HepG2 (cell line): ENCODE data around the gene ECHS1. TPM values are rescaled to one million over a fixed set of nuclear protein-coding genes. Genes with fewer than 3 reads are reported as not detected.
A peak's percentile ranks its signal among the peaks of the same experiment; 100 is the strongest.

Experiments used
- EHMT2 ChIP-seq: fragments of 200-600 bp; sonication (generic); IDR thresholded peaks from 2 replicates; pipeline ENCODE4 v1.7.0; 2017; ENCODE audit warnings: antibody characterized with exemption, low read depth, low read length, borderline replicate concordance
- ELF4 ChIP-seq: sonication (generic); formaldehyde crosslinking; IDR thresholded peaks from 2 replicates; pipeline ENCODE4 v1.5.0; 2020; ENCODE audit warnings: missing genetic modification reagents, mild to moderate bottlenecking, moderate library complexity, borderline replicate concordance
- FOXC1 ChIP-seq: sonication (generic); formaldehyde crosslinking; IDR thresholded peaks from 2 replicates; pipeline ENCODE4 v1.8.0; 2022; ENCODE audit warnings: mild to moderate bottlenecking, missing genetic modification reagents, borderline replicate concordance
- FOXK1 ChIP-seq: sonication (generic); formaldehyde crosslinking; IDR thresholded peaks from 2 replicates; pipeline ENCODE4 v1.4.0; 2020; ENCODE audit warnings: low read depth, missing genetic modification reagents, borderline replicate concordance
- HIVEP1 ChIP-seq: sonication (generic); formaldehyde crosslinking; IDR thresholded peaks from 2 replicates; pipeline ENCODE4 v1.4.0; 2020; ENCODE audit warnings: mild to moderate bottlenecking, missing genetic modification reagents
- KDM5B ChIP-seq: sonication (generic); formaldehyde crosslinking; IDR thresholded peaks from 2 replicates; pipeline ENCODE4 v1.4.0; 2020; ENCODE audit warnings: missing genetic modification reagents, mild to moderate bottlenecking, borderline replicate concordance
- MBNL3 ChIP-seq: fragments of 250-450 bp; sonication (Bioruptor Pico); conservative IDR thresholded peaks from 2 replicates; pipeline ENCODE4 v1.8.0; 2022; ENCODE audit warnings: mild to moderate bottlenecking, inconsistent platforms
- MXD1 ChIP-seq: sonication (generic); formaldehyde crosslinking; IDR thresholded peaks from 2 replicates; pipeline ENCODE4 v1.4.0; 2020; ENCODE audit warnings: mild to moderate bottlenecking, missing genetic modification reagents
- MZF1 ChIP-seq: sonication (generic); formaldehyde crosslinking; IDR thresholded peaks from 2 replicates; pipeline ENCODE4 v1.8.1; 2023; ENCODE audit warnings: mild to moderate bottlenecking, missing genetic modification reagents, borderline replicate concordance
- NAIF1 ChIP-seq: sonication (generic); formaldehyde crosslinking; IDR thresholded peaks from 2 replicates; pipeline ENCODE4 v1.5.0; 2020; ENCODE audit warnings: mild to moderate bottlenecking, missing genetic modification reagents, borderline replicate concordance
- NR1H2 ChIP-seq: sonication (generic); formaldehyde crosslinking; IDR thresholded peaks from 2 replicates; pipeline ENCODE4 v1.8.1; 2022; ENCODE audit warnings: low read depth, missing genetic modification reagents, borderline replicate concordance
- ONECUT2 ChIP-seq: sonication (generic); formaldehyde crosslinking; IDR thresholded peaks from 2 replicates; pipeline ENCODE4 v1.4.0; 2020; ENCODE audit warnings: missing genetic modification reagents
- PHB2 ChIP-seq: fragments of 450-650 bp; IDR thresholded peaks from 2 replicates; pipeline ENCODE4 v1.6.1; 2018; ENCODE audit not compliant: partially characterized antibody
- PLRG1 ChIP-seq: fragments of 450-650 bp; conservative IDR thresholded peaks from 2 replicates; pipeline ENCODE4 v1.6.1; 2016
- RFX5 ChIP-seq: IDR thresholded peaks from 2 replicates; pipeline ENCODE4 v1.6.1; 2011; ENCODE audit warnings: low read depth, low read length, improper control_type of control experiment
- U2AF1 ChIP-seq: fragments of 200-400 bp; formaldehyde crosslinking; optimal IDR thresholded peaks from 2 replicates; pipeline ENCODE3; 2017; ENCODE audit warnings: mild to moderate bottlenecking, low read depth, low read length
- ZBTB7B ChIP-seq: sonication (generic); formaldehyde crosslinking; IDR thresholded peaks from 2 replicates; pipeline ENCODE4 v1.4.0; 2020; ENCODE audit warnings: missing genetic modification reagents
- ZFYVE20 ChIP-seq: sonication (generic); formaldehyde crosslinking; IDR thresholded peaks from 2 replicates; pipeline ENCODE4 v1.8.0; 2023; ENCODE audit warnings: low read depth, mild to moderate bottlenecking, moderate library complexity, missing genetic modification reagents, borderline replicate concordance
- ZMYM4 ChIP-seq: sonication (generic); formaldehyde crosslinking; IDR thresholded peaks from 2 replicates; pipeline ENCODE4 v1.8.1; 2023; ENCODE audit warnings: mild to moderate bottlenecking, missing genetic modification reagents
- ZNF232 ChIP-seq: sonication (generic); formaldehyde crosslinking; IDR thresholded peaks from 2 replicates; pipeline ENCODE4 v1.4.0; 2020; ENCODE audit warnings: missing genetic modification reagents, borderline replicate concordance
- ZNF264 ChIP-seq: sonication (generic); formaldehyde crosslinking; IDR thresholded peaks from 2 replicates; pipeline ENCODE4 v1.4.0; 2020; ENCODE audit warnings: missing genetic modification reagents
- ZNF292 ChIP-seq: sonication (generic); formaldehyde crosslinking; IDR thresholded peaks from 2 replicates; pipeline ENCODE4 v1.8.1; 2022; ENCODE audit warnings: mild to moderate bottlenecking, low read depth, missing genetic modification reagents, borderline replicate concordance
- ZNF343 ChIP-seq: sonication (generic); formaldehyde crosslinking; IDR thresholded peaks from 2 replicates; pipeline ENCODE4 v1.4.0; 2020; ENCODE audit warnings: mild to moderate bottlenecking, missing genetic modification reagents
- ZNF816 ChIP-seq: sonication (generic); formaldehyde crosslinking; IDR thresholded peaks from 2 replicates; pipeline ENCODE4 v1.8.0; 2022; ENCODE audit warnings: missing genetic modification reagents, mild to moderate bottlenecking, borderline replicate concordance
- polyA plus RNA-seq, 8 experiments: library from polyadenylated mRNA; depleted of rRNA in 3 of 8; stranded (reverse) in 7 of 8; unstranded in 1 of 8; fragments of >200 nt; fragmentation: Illumina TruSeq in 4 of 8; extraction: Trizol in 4 of 8; gene quantifications; 2 replicates each; pipeline versions ENCODE4 v1.2.1 to v1.2.3, GENCODE V29; 2011 to 2016; ENCODE audit warnings: low read depth in 4 of 8, missing spikeins in 1 of 8, mixed read lengths in 1 of 8; ENCODE audit not compliant: insufficient read depth in 1 of 8
- total RNA-seq, 5 experiments: library from RNA; depleted of rRNA; stranded (reverse); fragments of >200 nt; fragmentation: Illumina TruSeq; extraction: Trizol; gene quantifications; 2 replicates each; pipeline ENCODE4 v1.2.3, GENCODE V29; 2016; ENCODE audit warnings: low read depth in 1 of 5
- TF ChIP-seq, protein P1 (sequence below): sonication (generic); formaldehyde crosslinking; IDR thresholded peaks from 2 replicates; pipeline ENCODE4 v1.4.0; 2020; ENCODE audit warnings: low read depth, mild to moderate bottlenecking, missing genetic modification reagents
- TF ChIP-seq, protein P2 (sequence below): sonication (generic); formaldehyde crosslinking; IDR thresholded peaks from 2 replicates; pipeline ENCODE4; 2020; ENCODE audit warnings: missing genetic modification reagents, mild to moderate bottlenecking, borderline replicate concordance

Gene ECHS1
- total and polyA plus RNA-seq, 2 of the 13 experiments (the other 11 are each of a cell fraction or from before 2014, with no cell fraction given), result 32.7 to 195 TPM

GRCh38 chr10:133373174-133374090 is at the start of gene ECHS1 (continued):
- peak; percentile 79 for TF ChIP-seq MXD1 (CRISPR knock-in tag)
- TF ChIP-seq, protein P1, sequence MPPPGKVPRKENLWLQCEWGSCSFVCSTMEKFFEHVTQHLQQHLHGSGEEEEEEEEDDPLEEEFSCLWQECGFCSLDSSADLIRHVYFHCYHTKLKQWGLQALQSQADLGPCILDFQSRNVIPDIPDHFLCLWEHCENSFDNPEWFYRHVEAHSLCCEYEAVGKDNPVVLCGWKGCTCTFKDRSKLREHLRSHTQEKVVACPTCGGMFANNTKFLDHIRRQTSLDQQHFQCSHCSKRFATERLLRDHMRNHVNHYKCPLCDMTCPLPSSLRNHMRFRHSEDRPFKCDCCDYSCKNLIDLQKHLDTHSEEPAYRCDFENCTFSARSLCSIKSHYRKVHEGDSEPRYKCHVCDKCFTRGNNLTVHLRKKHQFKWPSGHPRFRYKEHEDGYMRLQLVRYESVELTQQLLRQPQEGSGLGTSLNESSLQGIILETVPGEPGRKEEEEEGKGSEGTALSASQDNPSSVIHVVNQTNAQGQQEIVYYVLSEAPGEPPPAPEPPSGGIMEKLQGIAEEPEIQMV (CRISPR knock-in tag), result no peak
- no peak for TF ChIP-seq ELF4 (CRISPR knock-in tag)
- TF ChIP-seq PLRG1, result no peak
- TF ChIP-seq U2AF1, result no peak
- TF ChIP-seq ZNF264 (CRISPR knock-in tag), result no peak
- TF ChIP-seq NR1H2 (CRISPR knock-in tag), result no peak
- TF ChIP-seq RFX5, result no peak
- TF ChIP-seq ZMYM4 (CRISPR knock-in tag), result peak; percentile 68
- no peak for TF ChIP-seq PHB2
- TF ChIP-seq ZNF816, result no peak
- no peak for TF ChIP-seq FOXC1 (CRISPR knock-in tag)
- no peak for TF ChIP-seq FOXK1 (CRISPR knock-in tag)
- TF ChIP-seq HIVEP1 (CRISPR knock-in tag), result no peak
- TF ChIP-seq ONECUT2 (CRISPR knock-in tag), result no peak
- TF ChIP-seq ZNF343, result no peak
- TF ChIP-seq, protein P2, sequence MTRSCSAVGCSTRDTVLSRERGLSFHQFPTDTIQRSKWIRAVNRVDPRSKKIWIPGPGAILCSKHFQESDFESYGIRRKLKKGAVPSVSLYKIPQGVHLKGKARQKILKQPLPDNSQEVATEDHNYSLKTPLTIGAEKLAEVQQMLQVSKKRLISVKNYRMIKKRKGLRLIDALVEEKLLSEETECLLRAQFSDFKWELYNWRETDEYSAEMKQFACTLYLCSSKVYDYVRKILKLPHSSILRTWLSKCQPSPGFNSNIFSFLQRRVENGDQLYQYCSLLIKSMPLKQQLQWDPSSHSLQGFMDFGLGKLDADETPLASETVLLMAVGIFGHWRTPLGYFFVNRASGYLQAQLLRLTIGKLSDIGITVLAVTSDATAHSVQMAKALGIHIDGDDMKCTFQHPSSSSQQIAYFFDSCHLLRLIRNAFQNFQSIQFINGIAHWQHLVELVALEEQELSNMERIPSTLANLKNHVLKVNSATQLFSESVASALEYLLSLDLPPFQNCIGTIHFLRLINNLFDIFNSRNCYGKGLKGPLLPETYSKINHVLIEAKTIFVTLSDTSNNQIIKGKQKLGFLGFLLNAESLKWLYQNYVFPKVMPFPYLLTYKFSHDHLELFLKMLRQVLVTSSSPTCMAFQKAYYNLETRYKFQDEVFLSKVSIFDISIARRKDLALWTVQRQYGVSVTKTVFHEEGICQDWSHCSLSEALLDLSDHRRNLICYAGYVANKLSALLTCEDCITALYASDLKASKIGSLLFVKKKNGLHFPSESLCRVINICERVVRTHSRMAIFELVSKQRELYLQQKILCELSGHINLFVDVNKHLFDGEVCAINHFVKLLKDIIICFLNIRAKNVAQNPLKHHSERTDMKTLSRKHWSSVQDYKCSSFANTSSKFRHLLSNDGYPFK (CRISPR knock-in tag), result peak; percentile 23; the same call in 1 of the 2 replicates
- TF ChIP-seq MZF1, result no peak
- no peak for TF ChIP-seq ZBTB7B (CRISPR knock-in tag)
- TF ChIP-seq KDM5B (CRISPR knock-in tag), result peak; percentile 59; the same call in 1 of the 2 replicates
- TF ChIP-seq ZNF292 (CRISPR knock-in tag), result no peak
- no peak for TF ChIP-seq ZFYVE20 (CRISPR knock-in tag)
- no peak for TF ChIP-seq EHMT2
- no peak for TF ChIP-seq MBNL3 (CRISPR knock-in tag)
- no peak for TF ChIP-seq ZNF232 (CRISPR knock-in tag)
- TF ChIP-seq NAIF1 (CRISPR knock-in tag), result no peak
